ENCODE data around the gene PLOD2. TPM values are rescaled to one million over a fixed set of nuclear protein-coding genes. Genes with fewer than 3 reads are reported as not detected.

The PLOD2 gene
- total RNA-seq: 1.6 and 2.0 TPM in 2 replicates

DNA sequence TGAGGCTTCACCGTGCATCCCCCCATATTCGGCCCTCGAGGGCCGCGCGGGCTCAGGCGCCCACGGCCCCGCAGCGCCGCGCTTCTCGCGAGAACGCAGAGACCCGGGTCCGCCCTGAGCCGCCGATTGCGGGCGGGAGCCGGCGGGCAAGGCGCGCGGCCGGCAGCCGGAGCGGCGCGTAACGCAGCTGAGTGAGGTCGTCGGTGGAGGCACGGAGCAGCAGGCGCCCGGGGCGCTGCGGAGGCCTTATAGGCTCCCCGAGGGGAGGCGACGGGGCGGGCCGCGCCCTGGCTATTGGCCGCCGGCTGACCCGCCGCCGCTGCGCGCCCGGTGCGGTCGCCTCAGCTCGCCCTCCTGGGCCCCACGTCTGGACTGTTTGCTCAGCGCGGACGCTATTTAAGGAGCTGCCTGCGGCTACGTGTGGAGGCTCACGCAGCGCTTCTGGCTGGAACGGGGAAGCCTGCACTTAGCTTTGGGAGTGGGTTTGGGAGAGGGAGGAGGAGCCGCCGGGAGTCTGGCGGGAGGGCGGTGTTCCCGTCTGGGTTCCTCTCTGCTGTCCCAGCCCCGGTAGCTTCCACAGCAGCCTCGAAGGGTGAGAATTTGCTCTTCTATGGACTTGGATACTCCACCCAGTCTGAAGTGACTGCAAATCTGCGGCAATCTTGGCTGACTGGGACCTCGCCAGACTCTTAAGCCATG is at the start of gene PLOD2:
Gene PLOD2 (minus strand): TSS at position 221 of the 699 bp plus-strand sequence. CDS start 195 bp downstream, at position 26.
- intact Hi-C loops (cut with micrococcal nuclease): no loop called here
- H3K27me3 Mint-ChIP-seq: peaks cover 68% of the 10 kb centered on the region

GRCh38 chr3:146209371-146209770 is 48.4 kb upstream of the PLOD2 start:
- Mint-ChIP-seq H3K9me3 (no peaks in the 10 kb centered on the region), H3K27ac (no peak overlapping the region), H3K36me3 (ENCODE audit: low read depth) (no peaks in the 10 kb centered on the region), H3K4me1 (no peaks in the 10 kb centered on the region), H3K27me3 (peaks cover 9% of the 10 kb centered on the region), H3K4me3 (no peak overlapping the region)
- no peak for DNase-seq
- intact Hi-C loops (cut with micrococcal nuclease): no loop called here

More for the DNA sequence above, at the start of gene PLOD2:
- H3K36me3 Mint-ChIP-seq (ENCODE audit: low read depth): no peaks in the 10 kb centered on the region
- no peaks in the 10 kb centered on the region for H3K9me3 Mint-ChIP-seq
- peak within 1 kb of the TSS; percentile 55 for H3K27ac Mint-ChIP-seq
- peak within 1 kb of the TSS; percentile 84 for H3K4me3 Mint-ChIP-seq
- H3K4me1 Mint-ChIP-seq: peaks cover 13% of the 10 kb centered on the region
- DNase-seq: peak; percentile 75

DNA sequence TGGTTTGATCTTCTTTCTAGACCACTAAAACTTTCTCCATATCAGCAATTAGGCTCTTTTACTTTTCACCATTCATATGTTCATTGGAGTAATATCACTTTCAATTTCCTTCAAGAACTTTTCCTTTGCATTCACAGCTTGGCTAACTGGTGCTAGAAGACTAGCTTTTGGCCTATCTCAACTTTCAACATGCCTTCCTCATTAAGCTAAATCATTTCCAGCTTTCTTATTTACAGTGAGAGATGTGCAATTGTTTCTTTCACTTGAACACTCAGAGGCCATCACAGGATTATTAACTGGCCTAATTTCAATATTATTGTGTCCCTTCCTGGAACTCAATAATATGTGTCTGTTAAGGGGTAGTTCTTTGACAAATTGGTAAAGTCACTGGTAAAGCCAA is 42.8 kb upstream of the PLOD2 start:
- DNase-seq: no peak
- intact Hi-C loops (cut with micrococcal nuclease): no loop called here
- H3K36me3 Mint-ChIP-seq (ENCODE audit: low read depth): no peaks in the 10 kb centered on the region
- peaks cover 9% of the 10 kb centered on the region for H3K27me3 Mint-ChIP-seq
- H3K4me3 Mint-ChIP-seq: no peak overlapping the region
- H3K9me3 Mint-ChIP-seq: no peaks in the 10 kb centered on the region
- H3K27ac Mint-ChIP-seq: no peak overlapping the region
- no peaks in the 10 kb centered on the region for H3K4me1 Mint-ChIP-seq

- no peaks in the 10 kb centered on the region for H3K36me3 Mint-ChIP-seq (ENCODE audit: low read depth)
- no peak overlapping the region for H3K4me3 Mint-ChIP-seq
- no peak for DNase-seq
- no peak overlapping the region for H3K27ac Mint-ChIP-seq
- no peaks in the 10 kb centered on the region for H3K4me1 Mint-ChIP-seq
- peaks cover 13% of the 10 kb centered on the region for H3K27me3 Mint-ChIP-seq
- H3K9me3 Mint-ChIP-seq: no peaks in the 10 kb centered on the region
- intact Hi-C loops (cut with micrococcal nuclease): no loop called here
These were observed 39.7 kb upstream of the PLOD2 start for GRCh38 chr3:146200461-146201220.

DNA sequence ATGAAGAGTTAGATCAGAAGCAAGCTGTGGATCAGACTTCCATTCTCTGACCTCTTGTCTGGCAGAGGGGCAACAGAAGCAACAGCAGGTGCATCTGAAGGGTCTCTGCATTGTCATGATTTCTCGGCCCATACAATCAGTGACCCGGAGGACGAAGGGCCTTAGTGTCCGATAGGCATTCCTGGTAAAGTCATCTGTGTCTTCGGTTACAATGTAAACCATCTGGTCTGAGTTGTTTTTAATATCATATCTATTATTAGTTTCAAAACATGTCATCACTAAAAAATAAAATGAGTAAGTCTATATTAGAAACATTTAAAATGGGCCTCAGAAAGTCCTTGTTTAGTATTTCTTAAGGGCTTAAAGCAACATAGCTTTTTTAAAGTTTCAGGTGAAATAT is 38.8 kb upstream of the PLOD2 start:
- no peaks in the 10 kb centered on the region for H3K4me1 Mint-ChIP-seq
- H3K4me3 Mint-ChIP-seq: no peak overlapping the region
- no peaks in the 10 kb centered on the region for H3K9me3 Mint-ChIP-seq
- H3K27ac Mint-ChIP-seq: no peak overlapping the region
- no peak for DNase-seq
- H3K36me3 Mint-ChIP-seq (ENCODE audit: low read depth): no peaks in the 10 kb centered on the region
- H3K27me3 Mint-ChIP-seq: peaks cover 15% of the 10 kb centered on the region
- intact Hi-C loops (cut with micrococcal nuclease): no loop called here

DNA sequence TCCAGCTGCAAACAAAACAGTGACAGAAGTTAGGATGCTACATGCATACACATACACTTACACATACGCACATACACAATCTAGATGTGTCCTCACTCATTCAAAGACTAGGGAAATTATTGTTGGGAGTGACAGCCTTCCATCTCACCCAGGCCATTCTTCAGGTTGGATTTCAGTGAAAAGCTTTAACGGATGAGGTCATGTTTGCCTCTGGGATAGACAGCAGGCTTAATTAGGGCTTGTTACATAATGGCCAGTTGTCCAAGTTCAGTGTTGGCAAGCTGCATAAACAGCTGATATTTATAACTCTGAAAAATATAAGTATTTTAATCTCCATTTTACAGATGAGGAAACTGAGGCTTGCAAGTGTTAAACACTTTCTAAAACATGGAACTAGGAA is 35.8 kb upstream of the PLOD2 start:
- Mint-ChIP-seq H3K4me1 (no peaks in the 10 kb centered on the region), H3K4me3 (no peak overlapping the region), H3K27ac (no peak overlapping the region), H3K27me3 (peaks cover 12% of the 10 kb centered on the region), H3K9me3 (no peaks in the 10 kb centered on the region), H3K36me3 (ENCODE audit: low read depth) (no peaks in the 10 kb centered on the region)
- intact Hi-C loops (cut with micrococcal nuclease): no loop called here
- no peak for DNase-seq

DNA sequence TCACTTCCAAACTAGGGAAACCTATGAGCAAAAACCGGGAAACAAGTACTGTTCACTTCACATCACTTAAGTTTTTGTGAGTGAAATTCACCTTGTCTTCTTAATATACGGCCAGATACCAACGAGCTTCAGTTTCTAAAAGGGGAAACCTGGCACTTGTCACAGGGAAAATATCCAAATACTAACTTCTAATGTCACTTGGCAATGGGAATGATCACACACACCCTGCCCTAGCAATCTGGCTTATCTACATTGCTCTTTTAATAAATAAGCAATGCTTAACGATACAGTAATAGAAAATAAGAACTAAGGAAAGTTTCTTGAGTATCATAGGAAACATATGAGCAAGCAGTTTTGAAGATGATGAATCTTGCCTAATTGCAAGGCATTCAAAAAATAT is 34.6 kb upstream of the PLOD2 start:
- Mint-ChIP-seq H3K9me3 (no peaks in the 10 kb centered on the region), H3K4me1 (no peaks in the 10 kb centered on the region), H3K27me3 (peaks cover 10% of the 10 kb centered on the region), H3K27ac (no peak overlapping the region), H3K36me3 (ENCODE audit: low read depth) (no peaks in the 10 kb centered on the region), H3K4me3 (no peak overlapping the region)
- no peak for DNase-seq
- intact Hi-C loops (cut with micrococcal nuclease): no loop called here

GRCh38 chr3:146195030-146195429 is 34.0 kb upstream of the PLOD2 start:
- intact Hi-C loops (cut with micrococcal nuclease): no loop called here
- Mint-ChIP-seq H3K36me3 (ENCODE audit: low read depth) (no peaks in the 10 kb centered on the region), H3K4me1 (no peaks in the 10 kb centered on the region)

GRCh38 chr3:146191051-146191450 is 30.1 kb upstream of the PLOD2 start:
- no peak overlapping the region for H3K27ac Mint-ChIP-seq
- H3K4me1 Mint-ChIP-seq: no peaks in the 10 kb centered on the region
- no peak overlapping the region for H3K4me3 Mint-ChIP-seq
- DNase-seq: no peak
- H3K27me3 Mint-ChIP-seq: peaks cover 7% of the 10 kb centered on the region
- intact Hi-C loops (cut with micrococcal nuclease): no loop called here
- no peaks in the 10 kb centered on the region for H3K36me3 Mint-ChIP-seq (ENCODE audit: low read depth)
- H3K9me3 Mint-ChIP-seq: no peaks in the 10 kb centered on the region

More at GRCh38 chr3:146195030-146195429, 34.0 kb upstream of the PLOD2 start:
- no peak overlapping the region for H3K4me3 Mint-ChIP-seq
- no peaks in the 10 kb centered on the region for H3K9me3 Mint-ChIP-seq
- H3K27ac Mint-ChIP-seq: no peak overlapping the region
- peaks cover 10% of the 10 kb centered on the region for H3K27me3 Mint-ChIP-seq
- no peak for DNase-seq

GRCh38 chr3:146189519-146190173 is 28.7 kb upstream of the PLOD2 start:
- no peak overlapping the region for H3K27ac Mint-ChIP-seq
- H3K4me1 Mint-ChIP-seq: no peaks in the 10 kb centered on the region
- H3K27me3 Mint-ChIP-seq: peaks cover 8% of the 10 kb centered on the region
- no peaks in the 10 kb centered on the region for H3K36me3 Mint-ChIP-seq (ENCODE audit: low read depth)
- DNase-seq: peak; percentile 73
- intact Hi-C loops (cut with micrococcal nuclease): loop anchor here (1.0 to 5.0 kb wide), 3 partner anchors 122 to 451 kb away; no protein-coding TSS in a partner anchor
- no peak overlapping the region for H3K4me3 Mint-ChIP-seq
- no peaks in the 10 kb centered on the region for H3K9me3 Mint-ChIP-seq

DNA sequence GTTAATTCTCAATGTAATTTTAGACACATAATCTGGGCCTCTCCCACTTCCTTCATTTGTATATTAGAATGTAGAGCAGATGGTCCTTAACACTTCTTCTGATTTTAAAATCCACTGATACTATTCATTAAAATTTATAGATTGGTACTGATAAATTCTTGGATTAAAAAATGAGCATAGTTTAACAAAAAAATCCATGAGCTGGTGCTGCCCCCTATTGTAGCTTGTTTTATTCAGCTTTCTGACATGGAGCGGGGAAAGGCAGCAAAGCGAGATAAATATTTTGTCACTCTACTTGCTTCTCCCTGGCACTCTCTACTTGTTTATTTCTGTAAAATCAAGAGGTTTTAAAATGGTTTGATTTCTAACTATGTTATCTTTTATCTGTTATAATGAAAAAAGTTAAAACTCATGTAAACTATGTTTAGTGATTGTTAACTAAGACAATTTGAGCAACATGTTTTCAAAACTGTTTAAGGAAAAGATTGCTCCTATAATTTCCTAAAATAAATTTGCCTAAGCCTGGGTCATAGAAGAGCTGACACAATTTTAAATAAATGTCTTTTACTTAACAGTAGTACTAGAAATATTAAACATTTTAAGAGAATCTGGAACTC is 26.5 kb upstream of the PLOD2 start:
- Mint-ChIP-seq H3K9me3 (no peaks in the 10 kb centered on the region), H3K27me3 (peaks cover 6% of the 10 kb centered on the region), H3K27ac (no peak overlapping the region), H3K4me3 (no peak overlapping the region), H3K36me3 (ENCODE audit: low read depth) (no peaks in the 10 kb centered on the region), H3K4me1 (no peaks in the 10 kb centered on the region)
- no peak for DNase-seq
- intact Hi-C loops (cut with micrococcal nuclease): loop anchor here (5.0 kb wide), 1 partner anchor 120 kb away; no protein-coding TSS in a partner anchor

- H3K36me3 Mint-ChIP-seq (ENCODE audit: low read depth): no peaks in the 10 kb centered on the region
- no peaks in the 10 kb centered on the region for H3K9me3 Mint-ChIP-seq
- intact Hi-C loops (cut with micrococcal nuclease): loop anchor here (5.0 kb wide), 1 partner anchor 117 kb away; no protein-coding TSS in a partner anchor
- no peaks in the 10 kb centered on the region for H3K4me1 Mint-ChIP-seq
- DNase-seq: no peak
- H3K27ac Mint-ChIP-seq: no peak overlapping the region
- H3K27me3 Mint-ChIP-seq: peaks cover 5% of the 10 kb centered on the region
- H3K4me3 Mint-ChIP-seq: no peak overlapping the region
These were observed 23.4 kb upstream of the PLOD2 start for GRCh38 chr3:146184241-146185015.

DNA sequence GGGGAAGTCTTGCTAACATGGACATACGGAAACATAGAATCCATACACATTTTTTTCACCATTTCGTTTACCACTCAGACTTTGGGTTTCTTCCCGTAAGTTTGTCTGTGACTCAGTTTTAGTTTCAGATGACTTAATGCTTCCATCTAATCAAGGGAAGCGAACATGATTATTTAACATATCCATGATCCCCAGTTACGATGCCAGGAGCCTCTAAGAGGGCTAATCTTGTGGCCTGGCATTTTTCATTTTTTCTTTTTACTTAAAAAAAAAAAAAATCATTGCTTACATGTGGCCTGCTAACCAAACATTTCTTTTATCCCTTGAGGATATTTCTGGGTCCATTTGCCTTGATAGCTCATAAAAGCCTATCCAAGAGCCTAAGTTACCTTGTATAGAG is 20.2 kb upstream of the PLOD2 start:
- no peak for DNase-seq
- H3K27me3 Mint-ChIP-seq: peaks cover 6% of the 10 kb centered on the region

More for the DNA sequence above, 20.2 kb upstream of the PLOD2 start:
- Mint-ChIP-seq H3K4me1 (no peaks in the 10 kb centered on the region), H3K9me3 (no peaks in the 10 kb centered on the region), H3K36me3 (ENCODE audit: low read depth) (no peaks in the 10 kb centered on the region), H3K27ac (no peak overlapping the region), H3K4me3 (no peak overlapping the region)
- intact Hi-C loops (cut with micrococcal nuclease): no loop called here
